Mucosa of descending colon (tissue), 3 donors: Measurements from ENCODE around the gene ACACB. TPM values are rescaled to one million over a fixed set of nuclear protein-coding genes. Genes with fewer than 3 reads are reported as not detected.

Experiments
- ATAC-seq: fragments of 200-7000 bp; cut with Tn5 transposase; one replicate; pipeline ENCODE4 v1.9.1; 2020; ENCODE audit warnings: mild to moderate bottlenecking, moderate library complexity
- DNase-seq, 3 donors: peaks; one replicate each; pipeline ENCODE4 v3.0.0-alpha.2; 2020
- H3K36me3 ChIP-seq: fragments of 200-600 bp; one replicate; pipeline ENCODE4 v1.8.0; 2021; ENCODE audit warnings: low read depth, mild to moderate bottlenecking
- H3K4me1 ChIP-seq: fragments of 200-600 bp; one replicate; pipeline ENCODE4 v1.8.0; 2021; ENCODE audit warnings: low read depth, mild to moderate bottlenecking
- H3K4me3 ChIP-seq: fragments of 200-600 bp; one replicate; pipeline ENCODE4 v1.8.0; 2021; ENCODE audit warnings: mild to moderate bottlenecking
- H3K9me3 ChIP-seq: fragments of 200-600 bp; one replicate; pipeline ENCODE4 v1.8.0; 2021; ENCODE audit warnings: mild to moderate bottlenecking
- intact Hi-C, 2 donors: fragments of 100-400 bp; cut with DNase I in 1 of 2; cut with micrococcal nuclease in 1 of 2; formaldehyde crosslinking; loops; one replicate each; pipeline versions ENCODE4 v1.11.0 to v1.11.1; 2022; cut with DNase I, micrococcal nuclease
- total RNA-seq, 3 donors: library from RNA; stranded (reverse); fragmentation: NEBNext Ultra II Directional in 2 of 3; extraction: Animal tissue kit (Norgen Biotek cat#: 25700) in 2 of 3; gene quantifications; one replicate each; pipeline versions ENCODE4 v1.2.1 to v1.2.4, GENCODE V29; 2021 to 2023
- TF ChIP-seq, protein P1 (sequence below): fragments of 200-600 bp; IDR thresholded peaks from one replicate; pipeline ENCODE4 v1.8.0; 2022; ENCODE audit warnings: antibody characterized with exemption, mild to moderate bottlenecking
- donor health status: DM: no; HTN: no; CAD: no; lungs with moderate emphysema.
- donor health status: DM: no; HTN: no; CAD: no.
- donor health status: DM: no; HTN: yes; CAD: no.

ACACB gene
- total RNA-seq, 3 donors from 2014 or later: 54.4 to 155 (median 66.3) TPM

DNA sequence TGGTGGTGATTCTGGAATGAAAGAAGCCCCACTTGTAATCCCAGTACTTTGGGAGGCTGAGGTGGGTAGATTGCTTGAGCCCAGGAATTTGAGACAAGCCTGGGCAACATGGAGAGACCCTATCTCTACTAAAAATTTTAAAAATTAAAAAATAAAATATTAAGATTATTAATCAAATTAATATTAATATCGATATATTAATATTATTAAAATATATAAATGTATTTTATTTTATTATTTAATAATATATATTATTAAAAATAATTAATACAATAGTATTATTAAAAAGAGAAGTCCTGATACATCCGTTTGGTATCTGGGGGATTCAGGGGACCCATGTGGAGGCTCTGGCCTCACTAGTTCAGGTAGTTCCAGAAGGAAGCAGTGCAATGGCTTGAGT lies 124.0 kb downstream of the ACACB start:
- no peak overlapping the region for H3K4me3 ChIP-seq
- DNase-seq (no peak), ATAC-seq (no peak)
- TF ChIP-seq, protein P1, sequence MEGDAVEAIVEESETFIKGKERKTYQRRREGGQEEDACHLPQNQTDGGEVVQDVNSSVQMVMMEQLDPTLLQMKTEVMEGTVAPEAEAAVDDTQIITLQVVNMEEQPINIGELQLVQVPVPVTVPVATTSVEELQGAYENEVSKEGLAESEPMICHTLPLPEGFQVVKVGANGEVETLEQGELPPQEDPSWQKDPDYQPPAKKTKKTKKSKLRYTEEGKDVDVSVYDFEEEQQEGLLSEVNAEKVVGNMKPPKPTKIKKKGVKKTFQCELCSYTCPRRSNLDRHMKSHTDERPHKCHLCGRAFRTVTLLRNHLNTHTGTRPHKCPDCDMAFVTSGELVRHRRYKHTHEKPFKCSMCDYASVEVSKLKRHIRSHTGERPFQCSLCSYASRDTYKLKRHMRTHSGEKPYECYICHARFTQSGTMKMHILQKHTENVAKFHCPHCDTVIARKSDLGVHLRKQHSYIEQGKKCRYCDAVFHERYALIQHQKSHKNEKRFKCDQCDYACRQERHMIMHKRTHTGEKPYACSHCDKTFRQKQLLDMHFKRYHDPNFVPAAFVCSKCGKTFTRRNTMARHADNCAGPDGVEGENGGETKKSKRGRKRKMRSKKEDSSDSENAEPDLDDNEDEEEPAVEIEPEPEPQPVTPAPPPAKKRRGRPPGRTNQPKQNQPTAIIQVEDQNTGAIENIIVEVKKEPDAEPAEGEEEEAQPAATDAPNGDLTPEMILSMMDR: no peak
- intact Hi-C loops: no loop called here
- H3K9me3 ChIP-seq: no peaks in the 10 kb centered on the region
- no peaks in the 10 kb centered on the region for H3K4me1 ChIP-seq
- peaks cover 11% of the 10 kb centered on the region for H3K36me3 ChIP-seq

DNA sequence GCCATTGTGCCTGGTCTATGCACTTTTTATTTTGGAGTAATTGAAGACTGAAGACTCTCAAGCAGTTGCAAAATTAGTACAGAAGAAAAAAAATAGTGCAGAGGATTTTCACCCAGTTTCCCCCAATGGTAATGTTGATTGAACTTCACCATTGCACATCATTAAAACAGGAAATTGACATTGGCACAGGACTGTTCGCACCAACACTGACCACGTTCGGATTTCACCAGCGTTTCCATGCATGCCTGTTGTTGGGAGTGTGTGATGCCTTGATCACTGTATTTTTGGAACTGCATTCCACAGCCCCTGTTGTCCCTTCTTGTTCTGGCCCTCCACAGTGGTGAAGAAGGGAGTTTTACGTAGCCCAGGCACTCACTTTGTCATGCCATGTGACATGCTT lies 125.5 kb downstream of the ACACB start:
- Histone ChIP-seq H3K9me3 (no peaks in the 10 kb centered on the region), H3K36me3 (peaks cover 17% of the 10 kb centered on the region), H3K4me3 (no peak overlapping the region), H3K4me1 (no peaks in the 10 kb centered on the region)
- intact Hi-C loops: no loop called here
- DNase-seq: no peak
- TF ChIP-seq, protein P1: no peak
- ATAC-seq: no peak

DNA sequence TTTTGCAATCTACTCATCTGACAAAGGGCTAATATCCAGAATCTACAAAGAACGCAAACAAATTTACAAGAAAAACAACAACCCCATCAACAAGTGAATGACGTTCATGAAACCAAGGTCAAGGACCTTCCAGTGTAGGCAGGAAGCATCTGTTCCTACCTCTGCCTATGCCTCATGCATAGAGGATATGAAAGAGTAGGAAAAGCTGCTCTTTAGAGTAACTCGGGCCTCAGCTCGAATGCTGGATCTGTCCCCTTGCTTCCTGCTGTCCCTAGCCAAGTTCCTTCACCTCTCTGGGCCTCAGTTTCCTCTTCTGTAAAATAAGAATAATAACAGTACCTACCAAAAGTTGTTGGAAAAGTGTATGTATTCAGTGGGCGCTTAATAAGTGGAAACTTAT lies 127.7 kb downstream of the ACACB start:
- DNase-seq (no peak), ATAC-seq (no peak)
- intact Hi-C loops: no loop called here
- Histone ChIP-seq H3K4me3 (no peak overlapping the region), H3K36me3 (peaks cover 17% of the 10 kb centered on the region), H3K4me1 (peaks cover 3% of the 10 kb centered on the region), H3K9me3 (no peaks in the 10 kb centered on the region)
- TF ChIP-seq, protein P1: no peak

DNA sequence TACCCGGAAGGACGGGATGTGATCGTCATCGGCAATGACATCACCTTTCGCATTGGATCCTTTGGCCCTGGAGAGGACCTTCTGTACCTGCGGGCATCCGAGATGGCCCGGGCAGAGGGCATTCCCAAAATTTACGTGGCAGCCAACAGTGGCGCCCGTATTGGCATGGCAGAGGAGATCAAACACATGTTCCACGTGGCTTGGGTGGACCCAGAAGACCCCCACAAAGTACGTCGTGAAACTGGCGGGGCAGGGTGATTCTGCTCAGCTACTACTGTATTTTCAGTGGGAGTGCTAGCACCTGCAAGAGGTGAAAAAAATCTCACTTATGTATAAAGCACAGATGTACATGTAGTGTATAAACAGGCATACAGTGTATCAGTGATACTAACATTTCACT lies 129.8 kb downstream of the ACACB start:
- TF ChIP-seq, protein P1: no peak
- Histone ChIP-seq H3K4me1 (peaks cover 4% of the 10 kb centered on the region), H3K9me3 (no peaks in the 10 kb centered on the region), H3K4me3 (no peak overlapping the region), H3K36me3 (peaks cover 17% of the 10 kb centered on the region)
- DNase-seq (no peak), ATAC-seq (no peak)
- intact Hi-C loops: no loop called here

DNA sequence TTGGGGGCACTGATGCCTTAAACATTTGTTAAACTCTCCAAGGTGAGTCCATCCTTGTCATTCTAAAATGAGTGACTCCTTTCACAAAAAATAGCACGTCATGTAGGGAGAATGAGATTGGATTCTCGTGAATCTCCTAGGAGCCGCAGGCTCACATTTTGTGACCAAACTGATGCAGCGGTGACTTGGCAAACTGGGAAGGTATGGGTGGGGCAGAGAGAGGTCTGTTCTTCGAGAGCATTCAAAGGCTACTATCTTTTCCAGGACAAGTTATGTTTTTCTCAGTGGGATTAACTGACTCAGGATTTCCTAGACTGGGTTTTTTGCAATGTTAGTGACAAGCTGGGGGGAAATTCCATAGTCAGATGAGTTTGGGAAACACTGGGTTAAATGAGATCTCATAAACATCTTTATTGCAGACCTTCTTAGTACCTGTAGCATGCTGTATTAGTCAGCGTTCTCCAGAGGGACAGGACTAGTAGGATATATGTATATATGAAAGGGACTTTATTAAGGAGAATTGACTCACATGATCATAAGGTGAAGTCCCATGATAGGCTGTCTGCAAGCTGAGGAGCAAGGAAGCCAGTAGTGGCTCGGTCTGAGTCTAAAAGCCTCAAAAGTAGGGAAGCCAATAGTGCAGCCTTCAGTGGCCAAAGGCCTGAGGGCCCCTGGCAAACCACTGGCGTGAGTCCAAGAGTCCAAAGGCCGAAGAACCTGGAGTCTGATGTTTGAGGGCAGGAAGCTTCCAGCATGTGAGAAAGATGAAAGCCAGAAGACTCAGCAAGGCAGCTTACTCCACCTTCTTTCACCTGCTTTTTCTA lies 131.7 kb downstream of the ACACB start:
- TF ChIP-seq, protein P1: no peak
- intact Hi-C loops: no loop called here
- Histone ChIP-seq H3K4me3 (no peak overlapping the region), H3K36me3 (peaks cover 6% of the 10 kb centered on the region), H3K9me3 (no peaks in the 10 kb centered on the region), H3K4me1 (peaks cover 4% of the 10 kb centered on the region)
- peak; percentile 81 for ATAC-seq
- DNase-seq: peak in 2 of 3 donors; percentile 78 to 80
